Superior temporal gyrus (tissue), 1 donor: ENCODE results near the gene CD163L1.
"Not testable (repeated sequence)": the region's sequence is repeated elsewhere in the genome, so short reads cannot be mapped to it uniquely, and the experiment has no call there.

Experiments used
- DNase-seq: peaks from one replicate; pipeline ENCODE4 v3.0.0-alpha.2; 2016; ENCODE audit errors: extremely low spot score

Gene CD163L1

DNA sequence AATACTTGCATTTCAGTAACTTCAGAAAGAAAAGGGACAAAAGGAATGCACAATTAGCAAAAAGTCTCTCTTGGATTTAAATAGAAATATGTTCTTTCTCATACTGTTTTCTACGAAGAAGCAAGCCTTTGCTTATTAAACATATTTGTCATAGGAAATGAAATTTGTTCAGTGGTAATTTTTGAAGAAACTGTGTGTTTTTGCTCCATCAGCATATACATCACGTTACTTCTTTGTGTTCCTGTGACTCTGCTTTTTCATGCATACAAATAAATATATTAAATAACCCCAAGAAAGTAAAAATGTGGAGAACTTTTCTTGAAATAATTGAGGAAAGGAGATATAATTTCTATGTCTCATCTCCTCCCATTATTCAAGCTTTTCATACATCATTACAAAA is 39.7 kb downstream of the CD163L1 start:
- no peak for DNase-seq

GRCh38 chr12:7403466-7403865 is 40.5 kb downstream of the CD163L1 start:
- no peak for DNase-seq

- DNase-seq = no peak
Measured at GRCh38 chr12:7399089-7399488, 44.9 kb downstream of the CD163L1 start.

DNA sequence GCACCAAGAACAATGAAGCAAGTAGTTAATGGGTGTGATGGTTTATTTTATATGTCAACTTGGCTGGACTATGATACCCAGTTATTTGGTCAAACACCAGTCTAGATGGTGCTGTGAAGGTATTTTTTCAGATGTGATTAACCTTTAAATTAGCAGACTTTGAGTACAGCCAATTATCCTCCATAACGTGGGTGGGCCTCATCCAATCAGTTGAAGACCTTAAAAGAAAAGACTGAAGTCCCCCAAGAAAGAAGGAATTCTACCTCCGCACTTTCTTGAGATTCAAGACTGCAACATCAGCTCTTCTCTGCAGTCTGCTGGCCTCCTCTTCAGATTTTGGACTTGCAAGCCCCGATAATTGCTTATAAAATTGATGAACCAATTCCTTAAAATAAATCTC is 47.5 kb downstream of the CD163L1 start:
- no peak for DNase-seq

DNA sequence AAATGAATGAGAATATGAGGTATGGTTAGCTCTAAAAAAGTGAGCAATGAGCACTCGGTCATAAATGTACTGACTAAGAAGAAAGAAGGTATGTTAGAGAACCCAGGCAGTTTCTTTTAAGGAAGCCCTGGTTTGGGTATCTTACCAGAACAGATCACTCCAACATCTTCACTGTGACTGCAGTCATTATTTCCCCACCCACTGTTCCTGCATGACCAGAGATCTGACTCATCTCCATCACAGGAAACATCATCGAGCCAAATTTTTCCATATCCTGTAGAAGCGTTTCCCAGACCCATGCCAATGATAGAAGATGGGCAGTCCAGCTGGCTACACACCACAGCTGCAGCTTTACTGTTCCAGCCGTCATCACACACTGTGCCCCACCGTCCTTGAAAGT is 48.0 kb downstream of the CD163L1 start:
- no peak for DNase-seq

DNA sequence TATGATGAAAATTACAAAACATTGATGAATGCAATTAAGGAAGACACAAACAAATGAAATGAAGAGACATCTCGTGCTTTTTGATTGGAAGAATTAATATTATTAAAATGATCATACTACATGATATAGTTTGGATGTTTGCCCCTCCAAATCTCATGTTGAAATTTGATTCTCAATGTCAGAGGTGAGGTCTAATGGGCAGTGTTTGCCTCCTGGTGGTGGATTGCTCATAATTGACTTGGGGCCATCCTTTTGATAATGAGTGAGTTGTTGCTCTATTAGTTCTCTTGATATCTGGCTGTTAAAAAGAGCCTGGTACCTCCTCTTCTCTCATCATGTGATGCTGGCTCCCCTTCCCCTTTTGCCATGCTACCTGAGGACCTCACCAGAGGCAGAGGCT is 56.7 kb downstream of the CD163L1 start:
- DNase-seq = no peak

- no peak for DNase-seq
Measured at GRCh38 chr12:7383157-7383556, 60.8 kb downstream of the CD163L1 start.

DNA sequence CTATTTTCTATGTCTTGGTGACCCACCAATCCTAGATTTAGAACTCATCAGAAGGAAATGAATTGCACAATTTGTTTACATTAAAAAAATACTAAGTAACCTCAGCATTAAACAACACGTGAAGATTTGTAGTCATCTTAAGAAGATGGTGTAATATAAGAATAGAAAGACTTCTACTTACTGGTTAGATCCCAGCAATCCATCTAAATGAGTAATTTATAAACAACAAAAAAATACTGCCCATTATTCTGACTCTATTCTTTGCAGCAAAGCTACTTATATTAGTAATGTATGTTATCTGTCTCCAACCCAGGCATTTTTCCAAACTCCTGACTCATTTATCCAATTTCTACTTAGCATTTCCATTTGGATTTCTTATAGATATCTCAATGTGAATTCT is 67.8 kb downstream of the CD163L1 start:
- DNase-seq = no peak

DNA sequence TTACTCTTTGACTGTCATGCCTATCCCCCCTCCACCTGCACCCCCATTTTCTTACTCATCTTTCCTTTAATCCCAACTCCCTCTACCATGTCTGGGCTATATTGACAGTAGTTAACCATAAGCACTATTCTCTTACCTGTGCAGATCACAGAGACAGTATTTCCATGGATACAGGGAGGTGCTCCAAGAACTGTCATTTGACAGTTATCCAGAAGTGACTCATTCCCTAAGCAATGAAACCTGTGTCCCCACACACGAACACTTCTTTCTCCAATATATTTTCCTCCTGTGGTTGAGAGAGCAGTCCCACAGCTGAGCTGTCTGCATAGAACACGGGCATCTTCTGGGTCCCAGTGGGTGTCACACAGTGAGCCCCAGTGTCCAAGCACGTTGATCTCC is 68.8 kb downstream of the CD163L1 start:
- DNase-seq = no peak

DNA sequence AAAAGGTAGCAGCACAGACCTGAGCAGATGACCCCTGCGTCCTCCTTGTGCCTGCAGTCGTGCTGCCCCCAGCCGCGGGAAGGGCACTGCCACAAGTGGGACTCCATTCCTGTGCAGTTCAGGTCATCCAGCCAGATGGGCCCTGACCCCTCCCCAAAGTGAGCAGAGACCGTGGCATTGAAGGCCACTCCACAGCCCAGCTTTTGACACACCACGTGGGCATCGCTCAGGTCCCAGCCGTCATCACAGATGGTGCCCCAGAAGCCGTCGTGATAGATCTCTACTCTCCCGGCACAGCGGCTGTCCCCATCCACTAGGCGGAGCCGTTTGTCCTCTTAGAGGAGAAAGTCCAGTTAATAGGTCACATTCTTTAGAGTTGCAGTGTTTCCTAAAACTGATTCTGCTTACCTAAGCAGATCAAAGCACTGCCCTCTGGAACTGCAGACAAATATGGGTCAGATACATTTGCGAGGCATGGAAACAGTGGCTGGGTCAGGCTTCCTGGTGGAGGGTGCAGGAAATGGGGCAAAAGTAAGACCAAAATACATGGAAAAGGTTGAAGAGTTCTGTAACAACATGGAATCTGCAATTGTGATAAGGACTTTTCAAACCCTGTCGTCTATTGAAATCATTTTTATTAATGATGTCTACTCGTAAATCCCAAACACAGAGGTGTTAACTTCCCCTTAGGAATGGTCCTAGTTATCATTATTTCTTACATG is 69.4 kb downstream of the CD163L1 start:
- DNase-seq = no peak

DNA sequence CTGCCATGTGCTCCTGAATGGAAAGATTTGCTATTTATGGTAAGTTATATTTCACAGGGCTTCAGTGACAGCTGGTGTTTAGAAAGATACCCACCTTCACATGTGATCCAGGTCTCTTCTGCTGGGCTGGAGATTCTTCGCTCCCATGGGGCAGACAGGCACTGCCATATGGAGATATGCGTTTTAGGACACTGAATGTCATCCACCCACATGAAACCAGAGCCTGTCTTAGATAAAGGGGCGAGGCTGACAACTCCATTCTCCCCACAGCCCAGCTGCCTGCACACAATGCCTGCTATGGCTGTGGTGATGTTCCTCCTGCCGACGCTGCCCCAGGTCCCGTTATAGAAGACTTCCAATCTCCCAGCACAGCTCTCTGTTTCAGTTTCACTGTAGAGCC is 70.7 kb downstream of the CD163L1 start:
- peak; percentile 55 for DNase-seq

- no peak for DNase-seq
Measured at GRCh38 chr12:7369274-7369729, 74.7 kb downstream of the CD163L1 start.

DNA sequence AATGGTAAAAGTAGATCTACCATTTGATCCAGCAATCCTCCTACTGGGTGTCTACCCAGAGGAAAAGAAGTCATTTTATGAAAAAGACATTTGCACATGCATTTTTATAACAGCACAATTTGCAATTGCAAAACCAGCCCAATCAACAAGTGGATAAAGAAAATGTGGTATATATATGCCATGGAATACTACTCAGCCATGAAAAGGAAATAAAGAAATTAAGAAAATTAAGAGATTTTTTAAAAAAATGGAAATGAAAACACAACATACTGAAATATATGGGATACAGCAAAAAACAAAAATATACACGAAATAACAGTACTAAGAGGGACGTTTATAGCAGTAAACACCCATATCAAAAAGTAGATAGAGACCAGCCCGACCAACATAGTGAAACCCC is 81.2 kb downstream of the CD163L1 start:
- no peak for DNase-seq

DNA sequence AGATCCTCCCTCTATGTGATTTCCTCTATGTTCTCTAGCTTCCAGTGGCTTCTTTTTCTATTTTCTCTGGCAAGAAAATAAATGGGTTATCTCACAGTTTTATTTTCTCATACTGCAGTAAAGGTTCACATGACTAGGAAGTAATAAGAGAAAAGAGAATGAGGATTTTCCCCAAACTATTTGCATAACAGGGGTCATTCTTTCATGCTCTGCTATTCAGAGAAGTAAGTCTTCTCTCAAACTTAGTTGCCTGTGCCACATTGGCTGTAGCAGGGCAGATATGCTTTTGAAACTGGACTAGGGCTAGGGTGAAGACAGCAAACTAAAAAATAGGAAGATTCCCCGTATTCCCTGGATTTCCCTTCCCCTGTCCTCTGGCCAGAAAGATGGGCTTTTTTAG is 82.7 kb downstream of the CD163L1 start:
- no peak for DNase-seq

DNA sequence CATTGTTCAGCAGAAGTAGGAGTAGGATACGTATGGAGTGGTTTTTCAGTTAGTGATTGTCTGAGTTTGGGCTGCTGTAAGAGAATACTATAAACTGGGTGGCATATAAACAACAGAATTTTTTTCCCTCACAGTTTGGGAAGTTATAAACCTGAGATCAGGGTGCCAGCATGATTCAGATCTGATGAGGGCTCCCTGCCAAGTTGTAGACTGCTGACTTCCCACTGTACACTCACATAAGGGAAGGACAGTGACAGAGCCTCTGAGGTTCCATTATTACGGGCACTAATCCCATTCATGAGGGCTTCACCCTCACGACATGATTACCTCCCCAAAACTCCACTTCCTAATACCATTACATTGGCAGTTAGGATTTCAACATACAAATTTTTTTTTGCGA is 89.4 kb downstream of the CD163L1 start:
- no peak for DNase-seq

GRCh38 chr12:7352661-7353060 is 91.3 kb downstream of the CD163L1 start:
- DNase-seq = no peak

DNA sequence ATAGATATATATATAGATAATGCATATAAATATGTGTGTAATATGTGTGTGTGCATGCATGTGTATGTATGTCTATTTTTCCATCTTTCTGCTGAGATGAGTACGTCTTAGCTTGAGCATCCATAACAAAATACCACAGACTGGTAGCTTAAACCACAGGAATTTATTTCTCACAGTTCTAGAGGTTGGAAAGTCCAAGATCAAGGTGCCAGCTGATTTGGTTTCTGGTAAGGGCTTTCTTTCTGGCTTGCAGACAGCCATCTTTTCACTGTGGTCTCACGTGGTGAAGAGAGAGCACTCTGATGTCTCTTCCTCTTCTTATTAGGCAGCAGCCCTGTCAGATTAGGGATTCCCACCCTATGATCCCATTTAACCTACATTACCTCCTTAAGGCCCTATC is 92.8 kb downstream of the CD163L1 start:
- no peak for DNase-seq

GRCh38 chr12:7349418-7349817 is 94.5 kb downstream of the CD163L1 start:
- no peak for DNase-seq

GRCh38 chr12:7346551-7347225 is 97.3 kb downstream of the CD163L1 start:
- no peak for DNase-seq

GRCh38 chr12:7344833-7345606 is 98.9 kb downstream of the CD163L1 start:
- DNase-seq = no peak

- DNase-seq = no peak
Measured at GRCh38 chr12:7339675-7340074, 104.3 kb downstream of the CD163L1 start.

GRCh38 chr12:7337790-7338189 is 106.2 kb downstream of the CD163L1 start:
- not testable (repeated sequence) for DNase-seq

DNA sequence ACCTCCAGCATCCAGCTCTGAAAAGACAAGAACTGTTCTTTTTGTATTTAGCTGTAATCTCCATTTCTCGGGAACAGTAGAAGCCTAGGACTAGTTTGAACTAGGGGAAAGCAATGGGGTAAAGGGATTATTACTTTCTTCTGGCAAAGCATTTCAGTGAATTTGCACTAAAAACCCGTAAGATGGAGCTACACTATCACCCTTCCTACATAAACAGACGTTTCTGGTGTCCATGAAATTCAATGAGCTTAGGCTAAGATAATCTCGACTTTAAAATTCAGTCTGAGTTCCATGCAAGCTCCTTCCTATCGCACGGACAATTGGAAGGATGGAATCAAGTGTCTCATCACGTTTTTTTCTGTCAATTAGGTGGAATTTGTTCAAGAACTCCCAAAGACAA is 116.0 kb downstream of the CD163L1 start:
- no peak for DNase-seq
